ENCODE results near the gene SCFD2.

- TF ChIP-seq EGR1 (IDR thresholded peaks at IDR 0.05; ENCODE audit: borderline replicate concordance in 1 of 2, low read depth in 2 of 2, low read length in 2 of 2), result no peak
- no peak for TF ChIP-seq IRF5 (IDR thresholded peaks at IDR 0.05; ENCODE audit: borderline replicate concordance)
- no peak for TF ChIP-seq MYB (IDR thresholded peaks at IDR 0.05; ENCODE audit: borderline replicate concordance, low read depth, low read length)
- no peak for TF ChIP-seq MYC (IDR thresholded peaks at IDR 0.05; ENCODE audit: insufficient read depth, insufficient read length, insufficient replicate concordance, low read length, severe bottlenecking)
- no peak for TF ChIP-seq KDM1A (IDR thresholded peaks at IDR 0.05; ENCODE audit: borderline replicate concordance)
- TF ChIP-seq HDAC6 (IDR thresholded peaks at IDR 0.05; ENCODE audit: unreplicated experiment), result no peak
These were observed 350.2 kb downstream of the SCFD2 start for GRCh38 chr4:53015681-53016080.
